Pulmonary artery endothelial cell (primary cell): ENCODE data around the gene PRR23E. TPM values are rescaled to one million over a fixed set of nuclear protein-coding genes. Genes with fewer than 3 reads are reported as not detected.
A peak's percentile ranks its signal among the peaks of the same experiment; 100 is the strongest.

Source experiments
- DNase-seq: peaks from one replicate; pipeline ENCODE4 v3.0.0-alpha.2; 2011; ENCODE audit warnings: low read depth, low spot score
- total RNA-seq: library from RNA; depleted of rRNA; stranded (reverse); fragments of >200 nt; gene quantifications from 2 replicates; pipeline ENCODE4 v1.2.3, GENCODE V29; 2014

The PRR23E gene, protein sequence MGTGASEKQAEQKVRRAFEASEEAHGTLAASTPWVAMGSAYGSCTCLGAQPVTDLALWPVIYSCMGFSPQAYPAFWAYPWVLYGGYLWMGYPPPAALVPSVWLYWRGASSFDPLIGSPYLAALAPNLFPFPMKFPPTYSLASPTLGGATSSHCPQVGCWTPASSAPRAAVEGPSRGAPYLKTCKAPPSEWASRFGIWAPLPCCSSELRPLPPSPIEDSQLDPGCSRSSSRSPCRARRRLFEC
- total RNA-seq = not detected in 2 replicates

DNA sequence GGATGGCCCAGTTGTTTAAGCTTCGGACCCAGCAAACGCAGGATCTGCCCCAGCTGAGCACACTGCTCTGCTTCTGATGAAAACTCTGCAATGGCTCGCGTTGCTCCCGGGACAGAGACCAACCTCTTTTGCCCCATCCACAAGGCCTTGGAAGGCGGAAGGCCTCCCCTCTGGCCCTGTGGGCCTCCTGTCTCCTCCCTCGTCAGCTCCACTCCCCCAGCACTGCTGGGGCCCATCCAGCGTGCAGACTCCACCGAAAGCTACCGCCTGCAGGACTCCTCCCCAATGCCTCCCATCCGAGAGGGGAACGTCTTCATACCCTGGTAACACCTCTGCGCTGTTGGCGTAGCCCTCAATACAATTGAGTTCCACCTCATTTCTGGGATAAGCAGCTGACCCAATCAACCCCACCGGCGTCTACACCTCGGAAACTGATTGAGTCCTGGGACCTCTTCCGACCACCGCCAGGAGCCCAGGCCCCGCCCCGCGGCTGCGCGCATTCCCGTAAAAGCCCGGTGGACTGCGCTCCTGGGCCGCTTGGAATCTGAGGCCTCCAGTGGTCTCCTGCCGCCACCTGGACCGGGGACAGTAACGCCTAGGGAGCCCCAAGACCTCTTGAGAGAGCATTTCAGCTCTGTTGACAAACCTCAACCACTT, at the start of gene PRR23E:
Gene PRR23E (plus strand): TSS at position 556 of the 657 bp plus-strand sequence. CDS start 3,555 bp downstream, outside the sequence.
- no peak for DNase-seq

- no peak for DNase-seq
Observed at GRCh38 chr3:127143172-127143571, 49.8 kb upstream of the PRR23E start.

DNA sequence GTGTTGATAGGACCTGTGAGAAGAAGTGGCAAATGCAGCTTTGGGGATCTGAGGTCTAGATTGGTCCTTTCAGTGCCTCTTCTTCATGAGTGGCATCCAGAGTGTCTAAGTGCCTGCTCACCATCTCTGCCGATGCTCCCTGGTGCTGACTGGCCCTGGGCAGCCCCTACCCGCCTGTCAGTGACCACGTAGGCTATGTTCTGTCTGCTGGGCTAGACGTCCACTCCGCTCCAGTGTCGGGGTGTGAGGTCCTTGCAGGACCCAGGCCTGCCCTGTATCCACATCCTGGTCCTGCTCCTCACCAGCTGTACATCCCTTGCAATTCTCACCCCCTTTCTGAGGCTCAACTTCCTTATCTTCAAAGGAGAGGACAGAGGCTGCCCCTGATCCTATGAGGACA, 48.3 kb upstream of the PRR23E start:
- DNase-seq = no peak

- no peak for DNase-seq
Observed at GRCh38 chr3:127145266-127145665, 47.7 kb upstream of the PRR23E start.

DNA sequence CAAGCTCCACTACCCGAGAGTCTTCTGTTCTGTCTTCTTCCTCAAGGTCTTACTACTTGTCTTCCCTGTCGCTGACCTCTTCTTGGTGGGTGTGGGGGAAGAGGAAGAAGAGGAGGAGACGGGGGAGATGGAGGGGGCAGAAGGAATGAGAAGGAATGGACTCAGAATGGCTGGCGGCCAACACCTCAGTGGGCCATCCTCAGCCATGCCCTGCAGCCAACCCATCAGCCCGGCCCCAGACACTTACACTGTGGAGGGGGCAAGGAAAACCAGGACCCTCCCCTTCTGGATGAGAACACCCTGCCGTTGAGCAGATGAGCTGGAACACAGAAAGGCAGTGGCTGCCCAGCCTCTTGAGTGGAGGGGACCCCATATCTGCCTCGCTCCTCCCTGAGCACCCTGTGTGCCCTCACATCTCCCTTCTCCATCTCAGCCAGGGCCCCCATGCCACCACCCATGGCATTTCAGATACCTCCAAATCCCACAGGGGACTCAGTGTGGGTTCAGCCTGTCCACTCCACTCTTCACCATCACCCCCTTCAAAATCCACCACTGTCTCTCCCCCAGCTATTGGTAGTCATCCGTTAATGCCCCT, 45.5 kb upstream of the PRR23E start:
- DNase-seq = no peak

- no peak for DNase-seq
Observed at GRCh38 chr3:127149621-127150310, 43.2 kb upstream of the PRR23E start.

- no peak for DNase-seq
Observed at GRCh38 chr3:127150513-127151250, 42.2 kb upstream of the PRR23E start.

DNA sequence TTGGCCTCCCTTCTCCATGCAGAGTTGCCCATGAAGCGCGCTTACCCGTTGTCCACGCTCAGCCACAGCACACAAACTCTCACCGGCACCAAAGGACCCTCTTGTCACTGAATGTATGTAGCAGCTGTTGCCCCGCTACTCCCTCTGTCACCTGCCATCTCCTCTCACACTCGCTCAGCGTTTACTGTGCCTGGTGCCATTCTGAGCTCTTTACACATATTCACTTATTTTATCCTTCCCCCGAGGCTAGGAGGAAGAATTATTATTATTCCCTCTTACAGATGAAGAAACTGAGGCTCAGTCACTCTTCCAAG, 41.7 kb upstream of the PRR23E start:
- no peak for DNase-seq

DNA sequence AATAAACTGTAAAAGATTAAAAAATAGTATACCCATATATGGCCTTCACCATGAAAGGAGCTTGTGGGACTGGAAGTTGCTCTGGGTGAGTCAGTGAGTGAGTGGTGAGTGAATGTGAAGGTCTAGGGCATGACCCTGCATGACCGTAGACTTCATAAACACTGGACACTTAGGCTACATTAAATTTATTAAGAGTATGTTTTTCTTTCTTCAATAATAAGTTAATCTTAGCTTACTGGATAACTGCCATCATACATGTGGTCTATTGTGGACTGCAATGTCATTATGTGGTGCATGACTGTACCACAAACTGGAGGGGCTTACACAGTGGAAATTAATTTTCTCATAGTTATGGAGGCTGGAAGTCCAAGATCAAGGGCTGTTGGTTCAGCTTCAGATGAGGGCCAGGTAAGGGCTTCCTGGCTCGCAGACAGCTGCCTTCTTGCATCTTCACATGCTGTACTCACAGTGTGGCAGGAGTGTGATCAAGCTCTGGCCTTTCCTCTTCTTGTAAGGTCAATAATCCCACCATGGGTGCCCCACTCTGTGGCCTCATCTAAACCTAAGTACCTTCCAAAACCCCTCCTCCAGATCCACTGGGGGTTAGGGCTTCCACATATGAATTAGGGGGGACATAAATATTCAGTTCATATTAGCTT, 40.8 kb upstream of the PRR23E start:
- DNase-seq = no peak

- DNase-seq = no peak
Observed at GRCh38 chr3:127152684-127153505, 40.0 kb upstream of the PRR23E start.

- DNase-seq = no peak
Observed at GRCh38 chr3:127153506-127153815, 39.5 kb upstream of the PRR23E start.

DNA sequence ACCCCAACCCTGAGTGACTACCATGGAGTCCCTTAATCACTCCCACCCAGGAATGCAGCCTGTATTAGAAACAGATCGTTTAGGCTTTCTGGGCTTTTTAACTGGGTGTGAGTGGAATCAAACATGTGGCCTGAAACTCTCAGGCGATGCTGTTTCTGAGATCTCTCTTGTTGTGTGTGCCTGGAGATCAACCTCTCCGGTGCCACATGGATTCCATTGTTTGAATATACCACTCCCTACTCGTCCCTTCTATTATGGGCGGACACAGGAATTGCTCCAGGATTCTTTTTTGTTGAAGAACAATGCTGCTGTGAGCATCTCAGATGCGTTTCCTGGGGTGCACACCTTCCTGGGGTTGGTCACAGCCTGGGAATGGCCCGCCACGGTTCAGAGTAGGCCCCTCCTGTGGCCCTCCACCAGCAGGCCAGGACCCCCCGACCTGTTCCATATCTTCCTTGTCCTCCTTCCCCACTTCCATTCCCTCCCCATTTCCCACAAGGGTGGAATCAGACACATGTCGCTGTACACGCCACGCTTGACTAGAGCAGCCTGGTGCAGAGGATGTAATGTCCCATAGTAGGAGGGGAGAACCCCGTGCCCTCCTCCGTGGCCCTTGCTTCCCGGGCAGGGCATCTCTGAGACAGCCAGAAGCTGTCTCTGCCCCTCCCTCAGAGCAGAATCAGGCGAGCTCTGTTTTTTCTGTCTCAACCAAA, 36.4 kb upstream of the PRR23E start:
- DNase-seq = no peak

GRCh38 chr3:127157171-127157828, 35.6 kb upstream of the PRR23E start:
- no peak for DNase-seq

GRCh38 chr3:127158614-127159229, 34.2 kb upstream of the PRR23E start:
- DNase-seq = peak; percentile 4

GRCh38 chr3:127159543-127159942, 33.4 kb upstream of the PRR23E start:
- DNase-seq = no peak

GRCh38 chr3:127161236-127161635, 31.7 kb upstream of the PRR23E start:
- DNase-seq = no peak

GRCh38 chr3:127161973-127162579, 30.9 kb upstream of the PRR23E start:
- DNase-seq = no peak

DNA sequence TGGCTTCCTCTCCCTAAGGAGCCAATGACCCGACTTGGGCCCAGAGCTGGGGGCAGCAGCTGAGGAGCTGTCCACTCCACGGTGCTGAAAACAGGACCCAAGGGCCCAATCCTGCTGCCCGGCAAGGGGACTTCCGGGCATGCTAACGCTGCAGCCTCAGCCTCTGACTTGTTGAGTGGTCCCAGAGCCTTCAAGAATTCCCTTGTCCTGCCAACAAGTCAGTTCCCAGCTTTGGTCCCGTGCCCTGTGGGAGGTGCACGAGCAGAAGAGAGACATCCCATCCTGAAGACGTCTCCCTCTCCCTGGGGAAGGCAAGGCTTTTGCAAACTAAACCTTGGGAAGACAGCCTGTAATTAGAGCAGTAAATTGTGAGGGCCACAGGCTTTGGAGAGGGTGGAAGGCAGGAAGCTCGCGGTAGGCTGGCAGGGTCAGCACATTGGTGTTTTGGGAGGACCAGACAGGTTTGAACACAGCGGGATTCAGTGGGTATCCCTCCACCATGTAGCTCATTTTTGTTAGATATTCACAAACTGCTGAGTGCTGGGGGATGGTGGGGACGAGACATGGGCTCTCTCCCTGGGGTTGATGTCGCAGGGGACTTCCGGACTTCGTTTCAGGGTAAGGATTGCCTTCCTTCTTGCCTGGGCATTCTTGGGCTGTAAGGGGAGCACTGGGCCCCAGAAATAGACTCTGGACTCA, 29.8 kb upstream of the PRR23E start:
- no peak for DNase-seq
